ENCODE results near the gene CRYBA1.
A peak's percentile ranks its signal among the peaks of the same experiment; 100 is the strongest.
"Not testable (repeated sequence)": the region's sequence is repeated elsewhere in the genome, so short reads cannot be mapped to it uniquely, and the experiment has no call there.

The CRYBA1 gene

GRCh38 chr17:29246628-29247027 lies at the start of gene CRYBA1:
TSS of gene CRYBA1 (plus strand) at chr17:29246859. CDS start at chr17:29246864, 5 bp downstream.
- TF ChIP-seq CTCF (IDR thresholded peaks at IDR 0.05; ENCODE audit: insufficient read depth, low read depth, low read length, missing control alignments) = peak; percentile 3
- no peak within 1 kb of the TSS for H3K4me3 ChIP-seq (ENCODE audit: low read length)

GRCh38 chr17:29197516-29198272 lies 49.0 kb upstream of the CRYBA1 start:
- TF ChIP-seq CTCF (IDR thresholded peaks at IDR 0.05; ENCODE audit: insufficient read depth, low read depth, low read length, missing control alignments) = no peak
- no peak for DNase-seq (ENCODE audit: low read depth)
- no peak overlapping the region for H3K4me3 ChIP-seq (ENCODE audit: low read length)

More at GRCh38 chr17:29246628-29247027, at the start of gene CRYBA1:
- peak; percentile 55 for DNase-seq (ENCODE audit: low read depth)

- not testable (repeated sequence) for H3K4me3 ChIP-seq (ENCODE audit: low read length); DNase-seq (ENCODE audit: low read depth)
These were observed 42.4 kb upstream of the CRYBA1 start for GRCh38 chr17:29204068-29204804.

- TF ChIP-seq CTCF (IDR thresholded peaks at IDR 0.05; ENCODE audit: insufficient read depth, low read depth, low read length, missing control alignments) = no peak
- H3K4me3 ChIP-seq (ENCODE audit: low read length) = no peak overlapping the region
- DNase-seq (ENCODE audit: low read depth) = no peak
These were observed 41.6 kb upstream of the CRYBA1 start for GRCh38 chr17:29205047-29205446.

GRCh38 chr17:29207975-29208374 lies 38.7 kb upstream of the CRYBA1 start:
- no peak for TF ChIP-seq CTCF (IDR thresholded peaks at IDR 0.05; ENCODE audit: insufficient read depth, low read depth, low read length, missing control alignments)
- no peak for DNase-seq (ENCODE audit: low read depth)
- no peak overlapping the region for H3K4me3 ChIP-seq (ENCODE audit: low read length)

- DNase-seq (ENCODE audit: low read depth) = no peak
- H3K4me3 ChIP-seq (ENCODE audit: low read length) = no peak overlapping the region
- TF ChIP-seq CTCF (IDR thresholded peaks at IDR 0.05; ENCODE audit: insufficient read depth, low read depth, low read length, missing control alignments) = no peak
These were observed 37.6 kb upstream of the CRYBA1 start for GRCh38 chr17:29209073-29209472.

- TF ChIP-seq CTCF (IDR thresholded peaks at IDR 0.05; ENCODE audit: insufficient read depth, low read depth, low read length, missing control alignments) = no peak
- DNase-seq (ENCODE audit: low read depth) = peak; percentile 49
- no peak overlapping the region for H3K4me3 ChIP-seq (ENCODE audit: low read length)
These were observed 35.8 kb upstream of the CRYBA1 start for GRCh38 chr17:29210879-29211278.
